ENCODE results near the gene DTNA. TPM values are rescaled to one million over a fixed set of nuclear protein-coding genes. Genes with fewer than 3 reads are reported as not detected.
"Not testable (repeated sequence)": the region's sequence is repeated elsewhere in the genome, so short reads cannot be mapped to it uniquely, and the experiment has no call there.

The DTNA gene
- total RNA-seq, 2 experiments from 2014 or later = not detected

DNA sequence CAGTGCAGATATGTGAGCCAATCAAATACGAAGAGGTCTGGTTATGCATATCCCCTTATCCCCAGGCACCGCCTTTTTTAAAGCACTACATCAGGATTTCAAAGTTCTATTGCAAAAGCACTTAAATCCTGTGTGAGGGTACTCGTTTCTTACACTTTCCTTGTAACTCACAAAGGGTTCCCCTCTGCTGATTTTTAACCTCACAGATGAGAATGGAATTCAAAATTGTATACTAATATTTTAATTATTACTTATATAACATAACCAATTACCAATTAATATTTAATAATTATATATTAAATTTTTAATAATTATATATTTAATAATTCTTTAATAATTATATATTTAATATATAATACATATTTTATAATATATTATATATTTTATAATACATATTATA lies 204.9 kb downstream of the DTNA start:
- Mint-ChIP-seq H3K36me3 (ENCODE audit: low read depth) (no peaks in the 10 kb centered on the region), H3K27me3 (no peaks in the 10 kb centered on the region), H3K27ac (no peak overlapping the region), H3K4me3 (no peak overlapping the region), H3K9me3 (no peaks in the 10 kb centered on the region), H3K4me1 (no peaks in the 10 kb centered on the region)
- DNase-seq = no peak
- ChIA-PET CTCF (no interaction called here), POLR2A (no interaction called here)

DNA sequence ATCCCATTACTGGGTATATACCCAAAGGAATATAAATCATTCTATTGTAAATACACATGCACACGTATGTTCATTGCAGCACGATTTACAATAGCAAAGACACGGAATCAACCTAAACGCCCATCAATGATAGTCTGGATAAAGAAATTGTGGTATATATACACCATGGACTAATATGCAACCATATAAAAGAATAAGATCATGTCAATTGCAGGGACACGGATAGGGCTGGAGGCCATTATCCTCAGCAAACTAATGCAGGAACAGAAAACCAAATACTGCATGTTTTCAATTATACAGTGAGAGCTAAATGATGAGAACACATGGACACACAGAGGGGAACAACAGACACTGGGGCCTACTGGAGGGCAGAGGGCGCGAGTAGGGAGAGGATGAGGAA lies 206.4 kb downstream of the DTNA start:
- H3K27me3 Mint-ChIP-seq; H3K9me3 Mint-ChIP-seq; H3K27ac Mint-ChIP-seq; H3K36me3 Mint-ChIP-seq (ENCODE audit: low read depth); CTCF ChIA-PET; DNase-seq; POLR2A ChIA-PET; H3K4me3 Mint-ChIP-seq; H3K4me1 Mint-ChIP-seq: not testable (repeated sequence)

DNA sequence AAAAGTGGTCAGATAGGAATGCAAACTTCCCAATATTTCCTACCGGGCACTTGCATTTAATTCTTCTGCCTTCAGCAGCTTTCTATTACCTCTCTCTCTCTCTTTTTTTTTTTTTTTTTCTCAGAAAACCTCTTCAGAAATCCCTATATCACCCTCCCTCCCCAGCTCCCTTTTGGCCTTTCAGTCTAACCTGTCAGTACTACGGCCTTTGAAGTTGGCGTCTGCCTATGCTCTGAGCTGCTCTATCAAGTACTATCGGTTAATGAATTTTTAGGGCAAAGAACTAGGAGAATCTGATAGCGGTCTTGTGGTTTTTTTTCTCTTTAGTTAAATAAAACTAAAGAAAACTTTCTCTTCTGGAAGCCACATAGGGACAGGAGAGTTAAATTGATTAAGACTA lies 208.8 kb downstream of the DTNA start:
- no peaks in the 10 kb centered on the region for H3K36me3 Mint-ChIP-seq (ENCODE audit: low read depth)
- ChIA-PET CTCF (no interaction called here), POLR2A (no interaction called here)
- no peaks in the 10 kb centered on the region for H3K4me1 Mint-ChIP-seq
- H3K27ac Mint-ChIP-seq = no peak overlapping the region
- no peak for DNase-seq
- H3K4me3 Mint-ChIP-seq = no peak overlapping the region
- peaks cover 7% of the 10 kb centered on the region for H3K27me3 Mint-ChIP-seq
- no peaks in the 10 kb centered on the region for H3K9me3 Mint-ChIP-seq

DNA sequence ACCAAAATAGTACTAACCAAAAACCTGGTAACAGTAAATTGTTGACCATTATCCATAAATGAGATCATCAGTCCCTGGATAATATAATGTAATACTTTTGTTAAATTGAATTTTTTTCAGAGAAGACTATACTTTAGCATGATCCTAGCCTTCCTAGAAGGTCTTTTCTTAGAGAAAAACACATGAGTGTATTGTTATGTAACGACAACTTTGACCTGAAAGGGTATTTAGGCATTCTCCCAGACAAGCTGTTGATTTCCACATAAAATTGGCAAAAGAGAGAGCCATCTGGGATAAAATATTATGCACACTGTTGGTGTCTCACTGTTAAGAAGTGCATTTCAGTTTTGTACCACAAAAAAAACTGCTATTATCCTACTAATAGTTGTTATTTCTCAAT lies 211.1 kb downstream of the DTNA start:
- no peak for DNase-seq
- ChIA-PET CTCF (no interaction called here), POLR2A (no interaction called here)
- Mint-ChIP-seq H3K4me1 (no peaks in the 10 kb centered on the region), H3K9me3 (no peaks in the 10 kb centered on the region), H3K27ac (no peak overlapping the region), H3K4me3 (no peak overlapping the region), H3K36me3 (ENCODE audit: low read depth) (no peaks in the 10 kb centered on the region), H3K27me3 (peaks cover 7% of the 10 kb centered on the region)

DNA sequence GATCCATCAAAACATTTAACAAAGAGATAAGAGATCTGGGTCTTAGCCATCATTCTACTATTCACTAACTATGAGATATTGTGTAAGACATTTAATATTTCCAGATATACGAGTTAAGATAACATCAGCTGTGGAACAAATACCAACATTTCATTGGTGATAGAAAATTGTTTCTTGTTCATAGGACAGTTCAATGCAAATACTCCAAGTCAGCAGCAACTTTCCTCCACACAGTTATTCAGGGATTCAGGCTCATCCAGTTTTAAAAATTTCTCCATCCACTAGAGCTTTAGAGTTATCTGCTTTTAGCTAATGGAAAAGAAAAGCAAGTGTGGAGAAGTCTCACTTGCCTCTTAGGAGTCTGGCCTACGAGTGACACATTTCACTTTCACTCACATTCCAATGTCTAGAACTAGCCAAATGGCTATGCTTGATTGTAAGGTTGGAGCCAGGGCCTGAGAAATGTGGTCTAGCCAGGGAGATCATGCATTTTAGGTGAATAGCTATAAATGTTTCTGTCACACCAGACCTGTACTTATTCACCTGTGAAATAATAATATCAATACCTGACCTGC lies 211.8 kb downstream of the DTNA start:
- H3K27me3 Mint-ChIP-seq = peaks cover 7% of the 10 kb centered on the region
- no peak overlapping the region for H3K27ac Mint-ChIP-seq
- H3K9me3 Mint-ChIP-seq = no peaks in the 10 kb centered on the region
- ChIA-PET POLR2A (no interaction called here), CTCF (no interaction called here)
- H3K4me1 Mint-ChIP-seq = no peaks in the 10 kb centered on the region
- DNase-seq = no peak
- no peak overlapping the region for H3K4me3 Mint-ChIP-seq
- H3K36me3 Mint-ChIP-seq (ENCODE audit: low read depth) = no peaks in the 10 kb centered on the region

DNA sequence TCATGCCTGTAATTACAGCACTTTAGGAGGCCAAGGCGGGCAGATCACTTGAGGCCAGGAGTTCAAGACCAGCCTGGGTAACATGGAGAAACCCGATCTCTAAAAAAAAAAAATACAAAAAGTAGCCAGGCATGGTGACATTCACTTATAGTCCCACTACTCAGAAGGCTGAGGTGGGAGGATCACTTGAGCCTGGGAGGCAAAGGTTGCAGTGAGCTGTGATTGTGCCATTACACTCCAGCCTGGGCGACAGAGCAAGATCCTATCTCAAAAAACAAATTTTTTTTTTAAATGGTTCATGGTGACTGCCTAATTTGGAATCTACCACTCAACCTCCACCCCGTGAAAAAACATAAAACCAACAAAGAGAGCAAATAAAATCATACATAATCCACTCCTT lies 212.5 kb downstream of the DTNA start:
- DNase-seq; H3K9me3 Mint-ChIP-seq; CTCF ChIA-PET; H3K27ac Mint-ChIP-seq; POLR2A ChIA-PET; H3K4me3 Mint-ChIP-seq; H3K27me3 Mint-ChIP-seq; H3K4me1 Mint-ChIP-seq; H3K36me3 Mint-ChIP-seq (ENCODE audit: low read depth): not testable (repeated sequence)

DNA sequence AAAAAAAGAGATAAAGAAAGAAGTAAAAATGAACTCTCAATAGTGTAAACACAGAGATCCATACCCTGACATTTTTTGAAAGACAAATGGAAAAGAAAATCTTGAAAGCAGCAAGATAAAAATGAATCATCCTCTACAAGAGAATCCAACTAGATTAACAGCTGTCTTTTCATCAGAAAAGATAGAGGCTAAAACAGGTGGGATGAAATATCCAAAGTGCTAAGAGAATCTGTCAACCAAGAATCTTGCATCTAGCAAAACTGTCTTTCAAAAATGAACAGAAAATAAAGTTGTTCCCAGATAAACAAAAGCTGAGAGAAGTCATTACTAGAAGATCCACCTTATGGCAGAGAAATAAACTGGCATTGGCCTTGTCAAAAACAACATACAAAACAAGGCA lies 213.8 kb downstream of the DTNA start:
- Mint-ChIP-seq H3K4me1 (no peaks in the 10 kb centered on the region), H3K27me3 (peaks cover 9% of the 10 kb centered on the region), H3K36me3 (ENCODE audit: low read depth) (no peaks in the 10 kb centered on the region), H3K4me3 (no peak overlapping the region), H3K9me3 (no peaks in the 10 kb centered on the region), H3K27ac (no peak overlapping the region)
- DNase-seq = no peak
- CTCF ChIA-PET = no interaction called here
- POLR2A ChIA-PET = no interaction called here

DNA sequence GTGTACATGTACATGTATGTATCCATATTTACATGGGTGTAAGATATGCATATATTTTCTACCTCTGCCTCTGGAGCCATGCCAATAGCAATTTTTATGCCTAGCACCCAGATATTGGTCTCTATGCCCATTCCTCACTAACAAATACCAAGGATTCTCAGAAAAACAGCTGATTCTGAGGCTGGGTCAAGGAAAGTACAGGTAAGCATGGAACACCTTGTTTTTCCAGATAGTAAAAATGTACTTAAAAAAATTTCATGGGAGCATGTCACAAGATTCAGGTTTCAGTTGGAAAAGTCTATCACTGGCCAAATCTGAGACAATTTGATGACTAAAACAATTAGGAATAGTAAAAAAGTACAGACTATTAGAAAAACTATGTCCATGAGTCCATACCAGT lies 216.6 kb downstream of the DTNA start:
- no peak for DNase-seq
- Mint-ChIP-seq H3K27ac (no peak overlapping the region), H3K4me3 (no peak overlapping the region), H3K36me3 (ENCODE audit: low read depth) (no peaks in the 10 kb centered on the region), H3K27me3 (peaks cover 9% of the 10 kb centered on the region), H3K9me3 (no peaks in the 10 kb centered on the region), H3K4me1 (no peaks in the 10 kb centered on the region)
- ChIA-PET POLR2A (no interaction called here), CTCF (no interaction called here)

DNA sequence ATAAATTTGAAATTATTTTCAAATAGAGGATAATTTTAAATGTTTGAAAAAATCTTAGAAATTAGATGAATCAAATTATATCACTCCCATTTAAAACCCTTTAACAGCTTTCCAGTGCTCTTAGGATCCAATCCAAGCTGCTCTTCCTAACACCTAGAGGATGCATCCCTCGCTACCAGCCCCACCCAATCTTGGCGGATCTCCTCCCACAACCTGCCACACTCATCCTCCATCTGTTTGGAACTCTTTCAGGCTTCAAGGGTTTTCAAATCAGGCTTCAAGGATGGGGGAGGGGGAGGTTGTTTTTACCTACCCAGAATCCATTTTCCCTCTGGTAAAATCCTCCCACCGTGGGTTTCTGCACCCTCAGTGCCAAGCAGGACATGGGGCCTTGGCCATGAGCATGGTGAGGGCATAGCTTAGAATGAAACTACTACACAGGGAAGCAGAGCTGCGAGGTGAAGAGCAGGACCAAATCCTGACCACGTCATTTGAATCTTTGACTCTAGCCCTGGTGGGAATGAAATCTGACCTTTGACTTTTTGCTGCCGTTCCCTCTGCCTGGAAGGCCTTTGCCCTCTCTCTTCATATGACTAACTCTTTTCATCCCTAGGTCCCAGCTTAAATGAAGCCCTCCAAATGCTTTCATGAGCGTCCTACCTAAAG lies 218.1 kb downstream of the DTNA start:
- no peak for DNase-seq
- no peaks in the 10 kb centered on the region for H3K9me3 Mint-ChIP-seq
- POLR2A ChIA-PET = no interaction called here
- no peaks in the 10 kb centered on the region for H3K4me1 Mint-ChIP-seq
- CTCF ChIA-PET = interaction anchor here (1.3 kb wide), 1 partner anchor 24 kb away, joined by 3 read pairs; no protein-coding TSS in a partner anchor
- H3K36me3 Mint-ChIP-seq (ENCODE audit: low read depth) = no peaks in the 10 kb centered on the region
- H3K27ac Mint-ChIP-seq = no peak overlapping the region
- no peak overlapping the region for H3K4me3 Mint-ChIP-seq
- H3K27me3 Mint-ChIP-seq = peaks cover 6% of the 10 kb centered on the region

DNA sequence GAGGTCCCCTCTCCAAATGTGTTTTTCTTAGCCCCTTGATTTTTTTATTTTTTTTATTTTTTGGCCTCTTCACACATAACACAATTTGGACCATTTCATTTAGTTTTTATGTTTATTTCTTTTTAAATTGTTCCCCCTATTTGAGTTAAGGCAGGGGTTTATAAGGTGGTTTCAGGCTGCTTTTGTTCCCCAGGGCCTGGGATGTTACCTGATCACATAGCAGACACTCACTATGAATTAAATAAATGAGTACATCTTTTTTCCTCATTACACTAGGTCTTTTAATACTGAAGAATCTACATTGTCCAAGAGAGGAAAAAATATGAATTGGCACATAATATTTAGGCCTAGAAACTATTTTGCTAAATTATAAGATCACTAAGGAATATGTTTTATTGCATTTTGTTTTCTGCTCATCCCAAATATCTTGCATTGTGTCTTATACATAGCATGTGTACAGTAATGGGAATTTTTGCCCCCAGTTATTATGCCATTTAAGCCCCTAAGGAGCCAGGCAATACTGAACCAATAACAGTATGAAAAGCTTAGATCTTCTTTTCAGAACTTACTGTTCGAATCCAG lies 218.7 kb downstream of the DTNA start:
- CTCF ChIA-PET = interaction anchor here (1.3 kb wide), 1 partner anchor 23 kb away, joined by 3 read pairs; no protein-coding TSS in a partner anchor
- POLR2A ChIA-PET = no interaction called here
- Mint-ChIP-seq H3K27me3 (peaks cover 1% of the 10 kb centered on the region), H3K36me3 (ENCODE audit: low read depth) (no peaks in the 10 kb centered on the region), H3K4me1 (no peaks in the 10 kb centered on the region), H3K27ac (no peak overlapping the region), H3K4me3 (no peak overlapping the region), H3K9me3 (no peaks in the 10 kb centered on the region)
- no peak for DNase-seq

DNA sequence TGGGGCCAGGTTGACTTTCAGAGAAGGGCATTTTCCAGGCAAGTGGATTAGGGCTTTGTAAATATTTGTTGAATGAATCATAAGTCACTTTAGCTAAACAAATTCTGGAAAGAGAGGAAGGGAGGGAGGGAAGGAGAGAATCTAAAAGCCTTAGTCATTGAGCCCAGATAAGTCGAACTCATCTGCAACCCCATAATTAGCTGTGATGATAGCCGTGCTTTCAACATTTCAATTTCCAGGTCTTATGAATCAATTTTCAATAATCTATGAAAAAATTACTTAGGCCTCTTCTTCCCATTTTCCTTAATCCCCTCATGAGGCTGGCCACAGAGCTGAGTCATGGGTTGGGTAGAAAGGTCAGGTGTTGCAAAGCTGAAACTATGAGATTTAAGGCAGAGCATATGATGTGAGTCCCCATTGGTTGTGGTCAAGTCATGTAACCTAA lies 219.3 kb downstream of the DTNA start:
- Mint-ChIP-seq H3K27ac (no peak overlapping the region), H3K4me3 (no peak overlapping the region), H3K27me3 (peaks cover 1% of the 10 kb centered on the region), H3K36me3 (ENCODE audit: low read depth) (no peaks in the 10 kb centered on the region), H3K9me3 (no peaks in the 10 kb centered on the region), H3K4me1 (no peaks in the 10 kb centered on the region)
- DNase-seq = no peak
- CTCF ChIA-PET = interaction anchor here (1.3 kb wide), 1 partner anchor 23 kb away, joined by 3 read pairs; no protein-coding TSS in a partner anchor
- POLR2A ChIA-PET = no interaction called here

DNA sequence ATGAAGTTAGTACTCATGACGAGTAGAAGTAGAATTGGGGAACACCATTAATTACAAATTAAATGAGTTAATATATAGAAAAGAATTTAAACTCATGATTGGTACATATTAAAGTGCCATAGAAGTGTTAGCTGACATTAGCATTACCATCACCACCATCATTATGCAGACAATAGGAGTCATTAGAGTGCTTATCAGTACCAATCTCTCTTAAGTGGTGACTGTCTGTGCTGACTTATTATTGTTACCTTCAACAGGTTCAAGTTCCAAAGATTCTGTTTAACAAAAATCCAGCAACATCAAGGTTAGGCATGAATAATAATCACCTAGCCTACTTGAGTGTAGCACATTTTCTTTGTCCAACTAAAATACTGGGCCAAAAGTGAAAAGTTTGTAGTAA lies 222.3 kb downstream of the DTNA start:
- Mint-ChIP-seq H3K27me3 (peaks cover 4% of the 10 kb centered on the region), H3K36me3 (ENCODE audit: low read depth) (no peaks in the 10 kb centered on the region), H3K4me1 (no peaks in the 10 kb centered on the region), H3K4me3 (no peak overlapping the region), H3K9me3 (no peaks in the 10 kb centered on the region), H3K27ac (no peak overlapping the region)
- ChIA-PET CTCF (interaction anchor here (0.8 kb wide), 1 partner anchor 48 kb away, joined by 3 read pairs; no protein-coding TSS in a partner anchor), POLR2A (no interaction called here)
- no peak for DNase-seq

DNA sequence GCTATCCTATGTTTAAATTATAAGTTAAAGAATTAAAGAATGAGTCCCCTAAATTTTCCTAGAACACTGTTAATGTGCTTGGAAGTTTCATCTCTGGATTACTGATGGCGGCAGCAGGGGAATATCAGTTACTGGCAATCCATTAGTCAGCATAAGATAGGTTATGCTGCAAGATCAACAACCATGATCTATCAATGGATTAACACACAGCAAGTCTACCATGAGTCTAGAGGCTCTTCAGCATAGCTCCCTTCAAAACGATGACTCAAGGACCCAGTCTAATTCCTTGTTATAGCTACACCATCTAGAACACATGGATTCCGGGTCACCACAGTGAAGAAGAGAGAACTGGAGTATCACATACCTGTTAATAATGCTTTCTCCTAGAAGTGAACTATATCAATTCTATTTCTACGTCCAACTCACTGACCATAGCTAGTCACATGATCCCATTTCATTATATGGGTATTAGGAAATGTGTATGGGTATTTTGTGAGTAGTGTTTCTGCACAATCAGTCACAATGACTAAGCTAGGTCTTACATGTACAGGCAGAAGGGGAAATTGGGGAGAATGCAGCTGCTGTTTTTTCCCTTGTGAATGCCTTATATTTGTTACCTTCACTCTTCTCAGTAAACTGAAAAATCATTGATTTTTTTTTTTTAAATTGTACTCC lies 222.8 kb downstream of the DTNA start:
- H3K9me3 Mint-ChIP-seq = no peaks in the 10 kb centered on the region
- CTCF ChIA-PET = interaction anchor here (0.8 kb wide), 1 partner anchor 49 kb away, joined by 3 read pairs; no protein-coding TSS in a partner anchor
- H3K4me3 Mint-ChIP-seq = no peak overlapping the region
- no peak for DNase-seq
- no peaks in the 10 kb centered on the region for H3K36me3 Mint-ChIP-seq (ENCODE audit: low read depth)
- H3K27me3 Mint-ChIP-seq = peaks cover 2% of the 10 kb centered on the region
- POLR2A ChIA-PET = no interaction called here
- no peak overlapping the region for H3K27ac Mint-ChIP-seq
- no peaks in the 10 kb centered on the region for H3K4me1 Mint-ChIP-seq

Data from activated CD4-positive, alpha-beta T cell treated with anti-CD3 and anti-CD28 coated beads, Interleukin-2, amount 10 ng/mL, durations not matched to agents 7 days and 5 days (primary cell).